ENCODE data around the gene MSS51. TPM values are rescaled to one million over a fixed set of nuclear protein-coding genes. Genes with fewer than 3 reads are reported as not detected.

The MSS51 gene
- total RNA-seq, 1 donor from 2014 or later = 2.8 TPM

DNA sequence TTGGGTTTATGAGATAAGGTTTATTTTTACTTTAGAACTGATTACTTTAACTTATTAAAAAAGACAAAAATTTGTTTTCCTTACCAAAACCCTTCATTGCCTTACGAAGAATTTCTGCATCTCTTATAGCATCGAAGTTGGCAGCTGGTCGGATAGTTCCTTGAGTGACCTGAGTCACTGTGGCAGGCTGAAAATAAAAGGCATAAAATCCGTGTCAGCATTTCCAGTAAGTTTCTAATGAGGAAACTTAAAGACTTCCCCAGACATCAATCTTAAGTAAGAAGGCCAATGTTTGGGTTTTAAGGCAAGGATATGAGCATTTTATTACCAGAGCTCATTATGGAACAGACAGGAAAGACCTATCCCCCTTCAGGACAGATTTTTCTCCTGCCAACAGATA lies 45.1 kb downstream of the MSS51 start:
- TF ChIP-seq, protein P1, sequence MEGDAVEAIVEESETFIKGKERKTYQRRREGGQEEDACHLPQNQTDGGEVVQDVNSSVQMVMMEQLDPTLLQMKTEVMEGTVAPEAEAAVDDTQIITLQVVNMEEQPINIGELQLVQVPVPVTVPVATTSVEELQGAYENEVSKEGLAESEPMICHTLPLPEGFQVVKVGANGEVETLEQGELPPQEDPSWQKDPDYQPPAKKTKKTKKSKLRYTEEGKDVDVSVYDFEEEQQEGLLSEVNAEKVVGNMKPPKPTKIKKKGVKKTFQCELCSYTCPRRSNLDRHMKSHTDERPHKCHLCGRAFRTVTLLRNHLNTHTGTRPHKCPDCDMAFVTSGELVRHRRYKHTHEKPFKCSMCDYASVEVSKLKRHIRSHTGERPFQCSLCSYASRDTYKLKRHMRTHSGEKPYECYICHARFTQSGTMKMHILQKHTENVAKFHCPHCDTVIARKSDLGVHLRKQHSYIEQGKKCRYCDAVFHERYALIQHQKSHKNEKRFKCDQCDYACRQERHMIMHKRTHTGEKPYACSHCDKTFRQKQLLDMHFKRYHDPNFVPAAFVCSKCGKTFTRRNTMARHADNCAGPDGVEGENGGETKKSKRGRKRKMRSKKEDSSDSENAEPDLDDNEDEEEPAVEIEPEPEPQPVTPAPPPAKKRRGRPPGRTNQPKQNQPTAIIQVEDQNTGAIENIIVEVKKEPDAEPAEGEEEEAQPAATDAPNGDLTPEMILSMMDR (IDR thresholded peaks at IDR 0.05) = no peak
- no peaks in the 10 kb centered on the region for H3K9me3 Mint-ChIP-seq (ENCODE audit: unreplicated experiment)
- H3K27me3 Mint-ChIP-seq (ENCODE audit: unreplicated experiment) = no peaks in the 10 kb centered on the region
- no peaks in the 10 kb centered on the region for H3K4me1 Mint-ChIP-seq (ENCODE audit: unreplicated experiment)
- H3K4me3 Mint-ChIP-seq (ENCODE audit: unreplicated experiment) = no peak overlapping the region
- H3K27ac Mint-ChIP-seq (ENCODE audit: unreplicated experiment) = no peak overlapping the region
- peaks cover 50% of the 10 kb centered on the region for H3K36me3 Mint-ChIP-seq (ENCODE audit: unreplicated experiment)
- DNase-seq (ENCODE audit: extremely low spot score, unreplicated experiment) = no peak

DNA sequence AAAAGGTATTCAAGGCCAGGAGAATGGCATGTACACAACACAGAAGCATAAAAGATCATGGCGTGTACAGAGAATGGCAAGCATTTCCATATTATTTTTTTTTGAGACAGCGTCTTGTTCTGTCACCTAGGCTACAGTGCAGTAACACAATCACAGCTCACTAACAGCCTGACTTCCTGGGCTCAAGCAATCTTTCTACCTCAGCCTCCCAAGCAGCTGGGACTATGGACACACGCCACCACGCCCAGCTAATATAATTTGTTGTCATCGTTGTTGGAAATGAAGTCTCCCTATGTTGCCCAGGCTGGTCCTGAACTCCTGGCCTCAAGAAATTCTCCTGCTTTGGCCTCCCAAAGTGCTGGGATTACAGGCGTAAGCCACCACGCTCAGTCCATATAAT lies 46.8 kb downstream of the MSS51 start:
- no peak for DNase-seq (ENCODE audit: extremely low spot score, unreplicated experiment)
- peaks cover 50% of the 10 kb centered on the region for H3K36me3 Mint-ChIP-seq (ENCODE audit: unreplicated experiment)
- H3K27ac Mint-ChIP-seq (ENCODE audit: unreplicated experiment) = no peak overlapping the region
- no peaks in the 10 kb centered on the region for H3K4me1 Mint-ChIP-seq (ENCODE audit: unreplicated experiment)
- TF ChIP-seq, protein P1 (IDR thresholded peaks at IDR 0.05) = no peak
- H3K27me3 Mint-ChIP-seq (ENCODE audit: unreplicated experiment) = no peaks in the 10 kb centered on the region
- H3K9me3 Mint-ChIP-seq (ENCODE audit: unreplicated experiment) = no peaks in the 10 kb centered on the region
- no peak overlapping the region for H3K4me3 Mint-ChIP-seq (ENCODE audit: unreplicated experiment)

- TF ChIP-seq, protein P1 (IDR thresholded peaks at IDR 0.05) = no peak
- Mint-ChIP-seq H3K36me3 (ENCODE audit: unreplicated experiment) (peaks cover 48% of the 10 kb centered on the region), H3K27ac (ENCODE audit: unreplicated experiment) (no peak overlapping the region), H3K9me3 (ENCODE audit: unreplicated experiment) (no peaks in the 10 kb centered on the region), H3K27me3 (ENCODE audit: unreplicated experiment) (no peaks in the 10 kb centered on the region), H3K4me3 (ENCODE audit: unreplicated experiment) (no peak overlapping the region), H3K4me1 (ENCODE audit: unreplicated experiment) (no peaks in the 10 kb centered on the region)
- DNase-seq (ENCODE audit: extremely low spot score, unreplicated experiment) = no peak
These were observed 54.2 kb downstream of the MSS51 start for GRCh38 chr10:73379064-73379748.

DNA sequence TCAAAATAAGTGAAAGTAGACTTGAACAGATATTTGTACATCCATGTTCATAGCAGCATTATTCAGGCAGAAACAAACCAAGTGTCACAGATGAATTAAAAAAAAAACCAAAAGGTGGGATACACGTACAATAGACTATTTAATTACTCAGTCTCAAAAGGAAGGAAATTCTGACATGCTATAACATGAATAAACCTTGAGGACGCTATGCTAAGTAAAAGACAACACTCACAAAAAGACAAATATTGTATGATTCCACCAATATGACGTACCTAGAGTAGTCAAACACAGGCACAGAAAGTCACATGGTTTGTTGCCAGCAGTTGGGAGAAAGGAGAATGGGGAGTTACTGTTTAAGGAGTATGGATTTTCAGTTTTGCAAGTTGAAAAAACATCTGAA lies 56.7 kb downstream of the MSS51 start:
- no peak overlapping the region for H3K4me3 Mint-ChIP-seq (ENCODE audit: unreplicated experiment)
- TF ChIP-seq, protein P1 (IDR thresholded peaks at IDR 0.05) = no peak
- no peaks in the 10 kb centered on the region for H3K27me3 Mint-ChIP-seq (ENCODE audit: unreplicated experiment)
- H3K4me1 Mint-ChIP-seq (ENCODE audit: unreplicated experiment) = no peaks in the 10 kb centered on the region
- peaks cover 44% of the 10 kb centered on the region for H3K36me3 Mint-ChIP-seq (ENCODE audit: unreplicated experiment)
- no peak overlapping the region for H3K27ac Mint-ChIP-seq (ENCODE audit: unreplicated experiment)
- no peak for DNase-seq (ENCODE audit: extremely low spot score, unreplicated experiment)
- no peaks in the 10 kb centered on the region for H3K9me3 Mint-ChIP-seq (ENCODE audit: unreplicated experiment)

Other genes with a start within 250 kb of the MSS51 start
- gene DNAJC9, start 186.3 kb downstream of the MSS51 start, total RNA-seq = 19.3 and 19.6 TPM in 2 replicates
- gene MRPS16, start 180.9 kb downstream of the MSS51 start, total RNA-seq = 63.5 and 78.6 TPM in 2 replicates
- gene CFAP70, start 74.7 kb downstream of the MSS51 start, total RNA-seq = 0.86 and 1.2 TPM in 2 replicates
- gene ANXA7, start 19.5 kb downstream of the MSS51 start, total RNA-seq = 83.5 and 93.7 TPM in 2 replicates
- 65.5 and 65.6 TPM in 2 replicates for gene PPP3CB, start 62.5 kb upstream of the MSS51 start, total RNA-seq
- 9.4 and 11.2 TPM in 2 replicates for gene USP54, start 157.8 kb upstream of the MSS51 start, total RNA-seq
- gene MYOZ1, start 207.9 kb upstream of the MSS51 start, total RNA-seq = 0.59 and 0.78 TPM in 2 replicates
- not detected in 2 replicates for gene SYNPO2L, start 222.5 kb upstream of the MSS51 start, total RNA-seq